Muscle of leg (tissue), 11 donors: Measurements from ENCODE around the gene GRIK4. TPM values are rescaled to one million over a fixed set of nuclear protein-coding genes. Genes with fewer than 3 reads are reported as not detected.
"Not testable (repeated sequence)": the region's sequence is repeated elsewhere in the genome, so short reads cannot be mapped to it uniquely, and the experiment has no call there.

ENCODE experiments used
- DNase-seq: peaks from one replicate; pipeline ENCODE4 v3.0.0; 2013
- H3K27ac ChIP-seq: one replicate; pipeline ENCODE4 v1.5.1; 2013; ENCODE audit warnings: mild to moderate bottlenecking, low read length, control low read depth
- H3K27me3 ChIP-seq: one replicate; pipeline ENCODE4 v1.6.1; 2013; ENCODE audit warnings: low read length; ENCODE audit not compliant: control insufficient read depth, insufficient read depth
- H3K36me3 ChIP-seq: one replicate; pipeline ENCODE4 v1.6.1; 2013; ENCODE audit warnings: low read length; ENCODE audit not compliant: control insufficient read depth, insufficient read depth
- H3K4me1 ChIP-seq: one replicate; pipeline ENCODE4 v1.6.1; 2013; ENCODE audit warnings: low read length; ENCODE audit not compliant: control insufficient read depth, insufficient read depth
- H3K4me3 ChIP-seq: one replicate; pipeline ENCODE4 v1.5.1; 2013; ENCODE audit warnings: low read length, control low read depth
- H3K9me3 ChIP-seq: replicated peaks from 2 replicates; pipeline ENCODE4 v1.6.1; 2013; ENCODE audit warnings: low read depth, low read length; ENCODE audit not compliant: control insufficient read depth
- WGBS: methylation state at CpG from one replicate; pipeline ENCODE4 v1.1.5; 2013; ENCODE audit warnings: missing lambda C conversion rate; ENCODE audit not compliant: insufficient coverage; 5-methylcytosine and 5-hydroxymethylcytosine counted together
- polyA plus RNA-seq, 8 donors: library from polyadenylated mRNA; unstranded; fragments of 120-200 nt; gene quantifications; one replicate each; pipeline versions ENCODE4 v1.2.1 to v1.2.3, GENCODE V29; 2013; ENCODE audit warnings: inconsistent platforms in 1 of 8, low replicate concordance in 1 of 8; ENCODE audit not compliant: insufficient read length in 8 of 8, insufficient read depth in 1 of 8
- total RNA-seq: library from RNA; stranded (reverse); fragments of 120-200 nt; gene quantifications from one replicate; pipeline ENCODE4 v1.2.4, GENCODE V29; 2013

GRIK4 gene
- total and polyA plus RNA-seq, 9 donors = 0.09 to 1.3 (median 0.50) TPM

GRCh38 chr11:120786206-120786735 is 274.7 kb downstream of the GRIK4 start:
- Histone ChIP-seq H3K27me3 (peaks cover 38% of the 10 kb centered on the region), H3K9me3 (no peaks in the 10 kb centered on the region), H3K4me1 (no peaks in the 10 kb centered on the region), H3K36me3 (no peaks in the 10 kb centered on the region), H3K27ac (no peak overlapping the region), H3K4me3 (no peak overlapping the region)
- 77% methylated on average over 4 of the region's 4 CpGs for WGBS
- DNase-seq = no peak

- 92% methylated on average over 3 of the region's 9 CpGs for WGBS
- H3K27ac ChIP-seq, H3K9me3 ChIP-seq, DNase-seq, H3K4me1 ChIP-seq, H3K36me3 ChIP-seq, H3K4me3 ChIP-seq: not testable (repeated sequence)
- H3K27me3 ChIP-seq = peaks cover 34% of the 10 kb centered on the region
These were observed 275.7 kb downstream of the GRIK4 start for GRCh38 chr11:120787224-120787623.

- WGBS = 73% methylated on average over 8 of the region's 9 CpGs
- Histone ChIP-seq H3K27me3 (peaks cover 29% of the 10 kb centered on the region), H3K4me3 (no peak overlapping the region), H3K36me3 (no peaks in the 10 kb centered on the region), H3K9me3 (no peaks in the 10 kb centered on the region), H3K27ac (no peak overlapping the region), H3K4me1 (no peaks in the 10 kb centered on the region)
- DNase-seq = no peak
These were observed 277.8 kb downstream of the GRIK4 start for GRCh38 chr11:120789391-120789790.

GRCh38 chr11:120792306-120792705 is 280.8 kb downstream of the GRIK4 start:
- WGBS = 73% methylated on average over 7 of the region's 7 CpGs
- Histone ChIP-seq H3K27ac (no peak overlapping the region), H3K9me3 (no peaks in the 10 kb centered on the region), H3K27me3 (peaks cover 20% of the 10 kb centered on the region), H3K4me3 (no peak overlapping the region), H3K36me3 (no peaks in the 10 kb centered on the region), H3K4me1 (no peaks in the 10 kb centered on the region)
- DNase-seq = no peak

- H3K36me3 ChIP-seq = no peaks in the 10 kb centered on the region
- WGBS = 73% methylated on average over 5 of the region's 5 CpGs
- peaks cover 22% of the 10 kb centered on the region for H3K27me3 ChIP-seq
- H3K4me3 ChIP-seq = no peak overlapping the region
- no peaks in the 10 kb centered on the region for H3K4me1 ChIP-seq
- H3K27ac ChIP-seq = no peak overlapping the region
- no peaks in the 10 kb centered on the region for H3K9me3 ChIP-seq
- no peak for DNase-seq
These were observed 281.6 kb downstream of the GRIK4 start for GRCh38 chr11:120793150-120793549.

GRCh38 chr11:120793806-120794479 is 282.4 kb downstream of the GRIK4 start:
- H3K4me1 ChIP-seq = no peaks in the 10 kb centered on the region
- H3K4me3 ChIP-seq = no peak overlapping the region
- 91% methylated on average over 11 of the region's 14 CpGs for WGBS
- peaks cover 18% of the 10 kb centered on the region for H3K27me3 ChIP-seq
- DNase-seq = no peak
- no peak overlapping the region for H3K27ac ChIP-seq
- no peaks in the 10 kb centered on the region for H3K9me3 ChIP-seq
- H3K36me3 ChIP-seq = no peaks in the 10 kb centered on the region

- Histone ChIP-seq H3K4me1 (no peaks in the 10 kb centered on the region), H3K4me3 (no peak overlapping the region), H3K27ac (no peak overlapping the region), H3K36me3 (no peaks in the 10 kb centered on the region), H3K9me3 (no peaks in the 10 kb centered on the region), H3K27me3 (peaks cover 15% of the 10 kb centered on the region)
- 88% methylated on average over 6 of the region's 9 CpGs for WGBS
- DNase-seq = no peak
These were observed 283.2 kb downstream of the GRIK4 start for GRCh38 chr11:120794748-120795147.

GRCh38 chr11:120795185-120795584 is 283.6 kb downstream of the GRIK4 start:
- no peak overlapping the region for H3K27ac ChIP-seq
- H3K36me3 ChIP-seq = no peaks in the 10 kb centered on the region
- H3K27me3 ChIP-seq = peaks cover 15% of the 10 kb centered on the region
- H3K4me3 ChIP-seq = no peak overlapping the region
- no peaks in the 10 kb centered on the region for H3K4me1 ChIP-seq
- no peaks in the 10 kb centered on the region for H3K9me3 ChIP-seq
- WGBS = 41% methylated on average over 4 of the region's 11 CpGs
- no peak for DNase-seq

- Histone ChIP-seq H3K4me3 (no peak overlapping the region), H3K27ac (no peak overlapping the region), H3K9me3 (no peaks in the 10 kb centered on the region), H3K36me3 (no peaks in the 10 kb centered on the region), H3K4me1 (no peaks in the 10 kb centered on the region), H3K27me3 (peaks cover 10% of the 10 kb centered on the region)
- 44% methylated on average over 9 of the region's 9 CpGs for WGBS
- DNase-seq = no peak
These were observed 285.6 kb downstream of the GRIK4 start for GRCh38 chr11:120797143-120797542.

- H3K27me3 ChIP-seq = peaks cover 6% of the 10 kb centered on the region
- no peak overlapping the region for H3K4me3 ChIP-seq
- no peak for DNase-seq
- H3K27ac ChIP-seq = no peak overlapping the region
- 33% methylated on average over 1 of the region's 3 CpGs for whole genome bisulfite sequencing
- H3K4me1 ChIP-seq = no peaks in the 10 kb centered on the region
- H3K36me3 ChIP-seq = no peaks in the 10 kb centered on the region
- no peaks in the 10 kb centered on the region for H3K9me3 ChIP-seq
These were observed 287.3 kb downstream of the GRIK4 start for GRCh38 chr11:120798854-120799253.
